Measurements from ENCODE around the gene TMCC2.
"Not testable (repeated sequence)": the region's sequence is repeated elsewhere in the genome, so short reads cannot be mapped to it uniquely, and the experiment has no call there.

TMCC2 gene

GRCh38 chr1:205216588-205216987 lies 11.2 kb upstream of the TMCC2 start:
- DNase-seq, result no peak

GRCh38 chr1:205217418-205217817 lies 10.3 kb upstream of the TMCC2 start:
- DNase-seq, result no peak

DNA sequence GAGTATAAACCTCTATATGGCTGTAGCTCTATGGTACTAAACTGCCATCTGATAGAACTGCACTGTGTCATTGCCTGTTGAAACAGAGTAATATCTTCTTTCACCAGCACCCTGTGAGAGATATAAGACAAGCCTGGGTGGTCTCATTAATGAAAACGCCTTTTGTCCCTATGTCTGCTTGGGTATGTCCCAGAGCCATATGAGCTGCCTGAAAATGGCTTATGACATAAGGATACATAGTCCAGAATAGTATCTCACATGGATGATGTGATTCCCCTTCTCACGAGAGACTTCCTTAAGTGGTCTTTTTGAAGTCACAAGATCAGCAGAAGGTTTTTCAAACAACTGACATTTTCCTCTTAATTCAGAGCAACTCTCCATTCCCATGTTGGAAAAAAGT lies 7.3 kb upstream of the TMCC2 start:
- DNase-seq, result no peak

- no peak for DNase-seq
Measured at GRCh38 chr1:205224736-205225135, 3.0 kb upstream of the TMCC2 start.

GRCh38 chr1:205225901-205226765 lies 1.6 kb upstream of the TMCC2 start:
- DNase-seq, result no peak

GRCh38 chr1:205226868-205227583 lies 720 bp upstream of the TMCC2 start:
- DNase-seq, result peak; percentile 30

GRCh38 chr1:205228093-205228521 lies 361 bp downstream of the TMCC2 start:
- no peak for DNase-seq

DNA sequence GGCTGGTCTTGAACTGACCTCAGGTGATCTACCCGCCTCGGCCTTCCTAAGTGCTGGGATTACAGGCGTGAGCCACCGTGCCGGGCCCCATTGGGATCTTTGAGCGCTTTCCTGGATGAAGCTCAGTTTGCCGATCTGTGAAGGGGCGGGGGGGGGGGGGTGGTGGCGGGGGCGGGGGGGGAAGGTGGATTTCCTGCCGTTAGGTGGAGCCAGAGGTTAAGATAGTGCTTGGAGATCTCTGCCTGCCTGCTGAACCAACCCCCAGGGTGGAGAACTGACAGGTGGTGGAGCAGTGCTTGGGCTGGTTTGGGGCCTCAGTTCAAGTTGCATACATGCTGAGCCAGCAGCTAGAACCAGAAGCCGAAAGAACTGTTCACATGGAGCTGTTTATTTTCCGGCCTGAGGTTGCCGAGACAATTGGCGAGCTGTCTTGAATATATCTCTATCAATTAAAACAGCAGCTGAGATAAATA lies 1.7 kb downstream of the TMCC2 start:
- DNase-seq, result peak; percentile 88

DNA sequence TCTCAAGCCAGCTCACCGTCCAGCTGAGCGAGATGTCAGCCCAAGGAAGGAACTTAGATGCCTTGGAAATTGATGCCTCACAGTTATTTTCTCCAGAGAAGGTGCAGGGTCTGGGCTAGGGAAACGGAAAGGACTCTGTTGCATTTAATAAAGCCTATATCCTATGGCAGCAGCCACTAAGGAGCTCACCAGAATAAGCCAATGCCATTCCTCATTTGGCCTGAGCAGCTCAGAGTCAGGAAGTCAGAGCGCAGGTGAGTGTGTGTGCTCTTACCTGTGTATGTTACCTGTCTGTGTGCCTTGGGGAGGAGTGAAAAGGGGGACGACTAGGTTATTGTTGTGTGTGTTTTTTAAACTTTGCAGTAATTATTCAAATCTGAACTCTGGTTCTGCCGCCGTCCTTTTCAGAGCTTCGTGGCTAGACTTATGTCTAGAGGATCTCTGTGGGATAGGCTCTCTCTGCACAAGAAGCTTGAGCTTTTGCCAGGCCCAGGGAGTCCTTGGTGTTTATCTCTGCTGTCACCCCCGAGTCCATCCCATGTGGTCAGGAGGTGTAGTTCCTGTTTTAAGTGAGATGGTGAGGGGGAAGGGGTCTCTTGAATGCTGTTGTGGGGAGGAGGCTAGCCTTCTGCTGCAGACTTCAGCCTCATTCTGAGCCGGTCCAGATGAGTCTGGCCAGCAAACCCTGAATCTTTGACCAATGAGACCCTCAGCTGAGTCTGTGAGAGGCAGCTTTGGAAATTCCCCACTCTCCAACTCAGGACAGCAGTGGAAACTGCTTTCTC lies 2.4 kb downstream of the TMCC2 start:
- DNase-seq, result no peak

GRCh38 chr1:205230982-205231381 lies 3.2 kb downstream of the TMCC2 start:
- no peak for DNase-seq

DNA sequence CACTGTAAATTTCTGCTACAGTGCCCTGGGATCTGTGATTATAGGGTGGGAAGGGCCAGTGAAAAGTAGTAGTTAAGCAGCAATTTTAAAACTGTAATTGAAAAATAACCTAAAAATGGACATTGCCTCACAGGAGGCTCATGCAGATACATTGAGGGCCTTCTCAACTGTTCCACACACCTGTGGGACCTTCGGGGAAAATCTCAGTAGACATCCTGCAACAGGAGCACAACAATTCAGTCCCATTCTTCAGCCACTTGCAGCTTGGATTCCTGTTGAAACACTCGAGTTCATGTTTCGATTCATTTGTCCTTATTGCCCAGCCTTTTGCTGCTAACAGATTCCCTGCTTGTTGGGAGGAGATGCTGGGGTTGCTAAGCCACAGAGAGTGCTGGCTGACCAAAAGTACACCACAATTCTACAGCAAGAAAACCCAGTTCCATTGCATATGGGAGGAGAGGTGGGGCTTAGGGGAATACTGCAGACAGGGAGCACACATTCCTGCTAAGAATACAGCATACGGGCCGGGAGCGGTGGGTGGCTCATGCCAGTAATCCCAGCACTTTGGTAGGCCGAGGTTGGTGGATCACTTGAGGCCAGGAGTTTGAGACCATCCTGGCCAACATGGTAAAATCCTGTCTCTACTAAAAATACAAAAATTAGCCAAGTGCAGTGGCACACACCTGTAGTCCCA lies 4.5 kb downstream of the TMCC2 start:
- no peak for DNase-seq

- no peak for DNase-seq
Measured at GRCh38 chr1:205232945-205233397, 5.2 kb downstream of the TMCC2 start.

DNA sequence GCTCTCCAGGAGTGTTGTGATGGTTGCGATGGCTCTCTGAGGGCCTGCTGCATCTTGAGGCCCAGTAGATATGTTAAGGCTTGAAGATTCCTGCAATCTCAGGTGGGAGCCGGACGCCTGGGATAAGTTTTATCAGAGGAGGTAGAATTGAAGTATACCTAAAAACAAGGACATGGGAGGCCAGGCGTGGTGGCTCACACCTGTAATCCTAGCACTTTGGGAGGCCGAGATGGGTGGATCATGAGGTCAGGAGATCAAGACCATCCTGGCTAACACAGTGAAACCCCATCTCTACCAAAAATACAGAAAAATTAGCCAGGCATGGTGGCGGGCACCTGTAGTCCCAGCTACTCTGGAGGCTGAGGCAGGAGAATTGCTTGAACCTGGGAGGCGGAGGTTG lies 6.2 kb downstream of the TMCC2 start:
- DNase-seq, result not testable (repeated sequence)

- DNase-seq, result no peak
Measured at GRCh38 chr1:205235951-205236350, 8.2 kb downstream of the TMCC2 start.

- no peak for DNase-seq
Measured at GRCh38 chr1:205236526-205236925, 8.8 kb downstream of the TMCC2 start.

- DNase-seq, result no peak
Measured at GRCh38 chr1:205236951-205237475, 9.3 kb downstream of the TMCC2 start.

DNA sequence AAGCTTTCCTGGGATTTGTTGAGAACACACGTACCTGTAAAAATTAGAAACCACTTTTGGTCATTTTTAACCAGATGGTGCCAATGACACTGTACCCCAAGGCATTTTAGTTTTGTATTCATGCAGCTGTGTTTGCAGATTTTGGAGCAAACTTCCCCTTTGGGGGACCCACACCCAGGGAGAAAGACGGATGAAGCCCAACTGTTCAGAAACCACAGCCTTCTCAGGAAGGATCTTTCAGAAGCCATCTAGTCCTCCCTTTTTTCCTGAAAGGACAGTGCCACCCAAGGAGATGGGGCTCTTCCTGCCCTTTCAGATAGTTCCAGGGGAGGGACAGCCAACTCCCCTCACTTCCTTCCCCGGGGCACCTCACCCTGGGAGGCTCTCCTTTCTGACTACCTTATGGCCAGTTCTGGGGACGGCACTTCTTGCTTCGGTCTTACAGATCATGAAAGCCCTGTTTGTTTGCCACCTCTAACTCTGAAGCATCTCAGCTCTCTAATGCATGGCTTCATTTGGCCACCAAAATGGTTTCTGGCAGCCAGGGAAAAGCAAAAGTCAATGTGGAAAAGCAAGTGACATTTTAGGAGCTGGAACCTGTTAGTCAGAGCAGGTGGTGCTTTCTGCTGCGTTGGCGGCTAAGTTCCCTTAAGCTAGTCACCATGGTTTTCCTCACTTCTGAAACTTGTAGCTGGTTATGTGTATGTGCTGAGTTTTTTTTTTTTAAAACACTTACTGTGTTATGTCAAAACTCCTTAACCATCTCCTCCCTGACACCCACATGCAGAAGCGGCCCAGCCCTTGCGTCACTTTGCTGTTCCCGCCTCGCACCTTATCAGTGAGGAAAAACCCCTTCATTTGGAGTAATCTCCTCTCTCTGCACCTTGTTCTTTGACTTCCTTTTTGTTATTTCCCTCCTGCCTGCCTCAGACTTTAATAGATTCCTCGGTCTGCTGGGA lies 10.1 kb downstream of the TMCC2 start:
- no peak for DNase-seq

- no peak for DNase-seq
Measured at GRCh38 chr1:205239078-205239477, 11.3 kb downstream of the TMCC2 start.

DNA sequence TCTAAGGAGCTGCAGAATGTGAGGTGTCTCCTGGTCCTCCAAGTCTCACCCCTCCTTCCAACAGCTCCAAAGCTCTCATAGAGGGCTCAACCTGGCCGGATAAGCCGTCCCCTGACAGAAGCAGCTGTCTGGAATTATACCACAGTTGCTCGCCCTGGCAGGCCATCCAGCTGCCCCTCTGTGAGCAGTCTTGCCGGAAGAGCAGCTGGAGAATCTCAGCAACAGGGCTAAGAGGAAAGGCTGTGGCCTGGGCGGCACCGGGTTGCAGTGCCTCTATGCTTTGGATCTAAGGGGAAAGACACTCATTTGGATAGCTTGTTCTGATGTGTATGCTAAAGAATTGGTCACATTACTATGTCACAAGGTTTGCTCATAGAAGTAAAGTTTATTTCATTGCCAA lies 12.4 kb downstream of the TMCC2 start:
- DNase-seq, result no peak

DNA sequence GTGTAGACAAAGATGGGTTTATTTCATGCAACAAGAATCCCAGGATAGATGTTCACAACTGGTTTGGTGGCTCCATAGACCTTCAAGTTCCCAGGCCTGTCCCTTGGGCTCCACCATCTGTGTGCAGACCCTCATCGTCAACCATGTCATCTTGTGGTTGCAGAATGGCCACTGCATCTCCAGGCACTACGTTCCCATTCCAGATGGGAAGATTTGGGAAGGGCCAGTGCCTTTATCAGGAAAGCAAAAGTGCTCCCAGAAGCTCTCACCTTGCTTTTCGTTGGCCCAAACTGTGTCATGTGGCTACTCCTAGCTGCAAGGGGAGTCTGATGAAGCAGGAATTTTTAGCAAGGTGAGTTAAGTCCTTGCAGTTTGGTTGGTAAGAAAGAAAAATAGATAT lies 12.8 kb downstream of the TMCC2 start:
- no peak for DNase-seq

Data from NCI-H2171 (cell line).